Panc1 (cell line): ENCODE data around the gene SH3PXD2A.

Experiments used
- CTCF ChIP-seq: fragments of 450-650 bp; IDR thresholded peaks from 2 replicates; pipeline ENCODE4 v1.5.1; 2017; ENCODE audit warnings: mild to moderate bottlenecking
- POLR2AphosphoS5 ChIP-seq: IDR thresholded peaks from 2 replicates; pipeline ENCODE4 v1.6.1; 2012; ENCODE audit warnings: mild to moderate bottlenecking, low read depth, low read length, moderate library complexity
- REST ChIP-seq, 2 experiments: IDR thresholded peaks; 2 replicates each; pipeline ENCODE4 v1.6.1; 2011 to 2012; ENCODE audit warnings: low read depth in 2 of 2, control low read depth in 1 of 2, low read length in 1 of 2, mild to moderate bottlenecking in 1 of 2, moderate library complexity in 1 of 2; ENCODE audit not compliant: insufficient read depth in 1 of 2
- TCF7L2 ChIP-seq: IDR thresholded peaks from 2 replicates; pipeline ENCODE4 v1.6.1; 2011; ENCODE audit warnings: mild to moderate bottlenecking, low read depth, low read length, inconsistent platforms

DNA sequence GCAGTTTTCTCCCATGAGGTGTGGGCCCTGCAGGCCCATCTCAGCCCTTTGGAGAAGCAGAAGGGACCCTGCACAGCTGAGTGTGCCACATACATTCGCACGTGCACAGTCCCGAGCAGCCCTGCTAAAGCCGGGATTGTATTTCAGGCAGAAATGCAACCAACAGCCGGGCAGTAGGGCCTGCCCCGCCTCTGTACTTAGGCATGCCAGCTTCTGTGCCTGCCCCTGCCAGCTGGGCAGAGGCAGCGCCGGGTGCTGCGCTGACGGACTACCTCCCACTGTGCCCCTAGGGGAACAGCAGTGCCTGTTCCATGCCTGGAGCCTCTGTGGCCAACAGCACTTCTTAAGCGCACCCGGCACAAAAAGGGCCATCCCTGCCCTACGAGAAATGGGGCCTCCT, 191.6 kb downstream of the SH3PXD2A start:
- TF ChIP-seq REST (IDR thresholded peaks at IDR 0.05; ENCODE audit: insufficient read depth in 1 of 2, low read depth in 2 of 2, low read length in 1 of 2) (no peak), TCF7L2 (no peak), CTCF (no peak), POLR2AphosphoS5 (no peak)
